Activated naive CD4-positive, alpha-beta T cell treated with Interleukin-2 at 50 U/mL for 16 hours (primary cell): Measurements from ENCODE around the gene HMX1.

Experiments used
- DNase-seq: peaks from one replicate; pipeline ENCODE4 v3.0.0-alpha.2; 2020

HMX1 gene

DNA sequence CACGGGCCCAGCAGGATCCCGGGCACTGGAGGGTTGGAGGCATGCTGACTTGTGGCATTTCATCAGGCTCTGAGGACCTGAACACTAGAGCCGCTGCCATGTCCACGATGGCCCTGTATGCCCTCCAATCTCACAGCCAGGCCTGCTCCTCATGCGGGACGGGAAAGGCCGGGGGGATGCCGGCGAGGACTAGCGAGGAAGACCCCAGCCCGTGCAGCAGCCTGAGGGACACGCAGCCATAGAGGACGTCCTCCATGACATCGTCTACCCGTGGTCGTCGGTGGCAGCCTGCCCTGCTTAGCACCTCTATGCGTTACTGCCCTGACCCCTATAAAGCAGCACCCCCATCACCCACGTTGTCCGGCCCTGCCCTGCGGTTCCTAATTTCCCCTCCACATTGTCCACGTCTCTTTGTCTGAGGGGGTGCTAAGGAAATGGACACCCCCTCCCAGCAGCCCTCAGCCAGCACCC lies 32.6 kb downstream of the HMX1 start:
- no peak for DNase-seq

GRCh38 chr4:8838296-8838960 lies 33.2 kb downstream of the HMX1 start:
- DNase-seq: no peak

- no peak for DNase-seq
Measured at GRCh38 chr4:8837181-8837841, 34.3 kb downstream of the HMX1 start.

DNA sequence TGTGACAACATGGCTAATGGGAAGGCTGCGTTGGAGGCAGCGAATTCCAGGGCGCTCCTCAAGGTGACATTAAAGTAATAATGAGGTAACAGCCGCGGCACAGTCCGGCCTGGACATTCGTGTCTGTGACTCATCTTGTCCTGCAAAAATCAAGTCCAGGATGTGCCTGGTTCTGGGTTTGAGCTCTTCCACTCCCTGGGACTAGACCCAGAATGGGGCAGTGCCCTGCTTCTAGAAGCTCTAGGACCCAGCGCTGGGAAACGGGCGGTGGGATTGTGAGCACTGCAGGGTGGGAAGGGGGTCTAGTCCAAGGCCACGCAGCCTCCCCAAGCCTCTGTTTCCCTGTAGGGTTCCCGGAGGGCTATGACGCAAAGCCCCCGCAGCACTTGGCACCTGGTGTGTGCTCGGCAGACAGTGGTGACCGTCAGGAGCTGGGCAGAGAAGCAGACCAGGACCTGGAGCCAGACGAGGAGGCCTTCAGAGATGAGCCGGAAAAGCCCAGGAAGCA lies 34.9 kb downstream of the HMX1 start:
- DNase-seq: no peak

DNA sequence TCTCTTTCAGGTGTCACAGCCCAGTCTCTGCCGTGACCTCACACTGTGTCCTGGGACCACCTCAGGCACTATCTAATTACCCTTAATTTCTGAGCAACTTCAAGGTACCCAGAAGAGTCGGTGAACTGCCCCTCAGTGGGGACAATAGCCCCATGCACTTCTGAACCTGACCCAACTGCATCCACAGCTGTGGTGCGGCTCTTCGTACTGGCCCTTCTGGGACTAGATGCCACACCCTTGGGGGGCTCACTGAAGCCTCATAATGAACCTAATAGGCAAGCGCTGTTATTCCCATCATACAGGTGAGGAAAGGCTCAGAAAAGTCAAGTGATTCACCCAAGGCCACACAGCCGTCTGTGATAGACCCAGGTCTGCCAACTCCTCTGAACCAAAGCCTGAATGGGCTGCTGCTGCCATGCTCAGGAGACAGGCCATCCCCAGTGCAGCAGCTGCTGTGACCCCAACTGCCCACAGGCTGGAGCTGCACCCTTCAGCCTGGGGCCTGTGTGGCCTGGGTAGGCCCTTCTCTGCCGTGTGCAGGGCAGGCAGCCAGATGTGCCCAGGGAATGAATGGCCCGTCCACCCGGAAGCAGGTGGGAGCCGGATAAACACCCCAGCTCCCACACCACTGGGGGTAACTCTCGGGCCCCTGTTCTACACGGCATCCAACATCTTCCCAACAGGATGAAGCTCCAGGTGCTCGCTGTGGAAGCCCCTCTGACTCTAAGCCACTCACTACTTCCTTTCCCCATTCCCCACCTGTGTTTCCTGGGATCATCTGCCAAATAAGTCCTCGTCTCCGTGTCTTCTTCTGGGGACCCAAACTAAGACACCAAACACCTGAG lies 35.9 kb downstream of the HMX1 start:
- no peak for DNase-seq

- no peak for DNase-seq
Measured at GRCh38 chr4:8834681-8835220, 36.9 kb downstream of the HMX1 start.

DNA sequence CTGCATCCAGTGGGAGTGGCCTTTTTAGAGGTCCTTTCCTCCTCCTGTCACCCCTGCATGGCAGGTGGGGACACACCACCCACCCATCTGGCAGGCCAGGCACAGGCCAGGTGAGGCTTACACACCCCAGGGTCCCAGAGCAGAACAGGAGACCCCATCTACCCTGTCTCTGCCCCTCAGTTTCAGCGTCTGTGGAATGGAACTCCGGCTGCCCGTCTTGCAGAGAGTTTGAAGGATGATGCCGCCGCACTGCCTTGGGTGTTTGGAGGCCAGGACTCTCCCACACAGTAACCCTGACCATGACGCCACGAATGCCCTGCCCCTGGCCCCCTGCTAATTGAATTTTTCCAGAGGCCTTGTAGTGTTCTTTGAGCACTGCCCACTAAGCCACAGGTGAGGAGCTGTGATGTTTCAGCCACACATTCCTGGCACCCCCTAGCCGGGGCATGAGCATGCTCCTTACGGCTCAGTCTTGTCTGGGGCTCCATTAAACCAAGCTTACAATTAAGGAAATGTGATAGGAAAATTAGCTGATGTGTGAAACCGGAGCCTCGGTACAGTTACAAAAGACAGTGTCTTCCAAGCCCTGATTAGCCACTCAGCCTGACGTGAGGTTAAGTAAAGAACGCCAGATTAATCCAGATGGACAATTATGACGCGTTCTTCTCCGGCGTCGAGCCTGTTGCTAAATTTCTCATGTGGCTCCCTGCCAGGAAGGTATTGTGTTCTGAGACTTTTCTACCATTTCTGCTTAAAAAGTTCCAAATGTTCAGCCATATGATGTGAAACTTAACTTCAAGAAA lies 39.3 kb downstream of the HMX1 start:
- DNase-seq: no peak

DNA sequence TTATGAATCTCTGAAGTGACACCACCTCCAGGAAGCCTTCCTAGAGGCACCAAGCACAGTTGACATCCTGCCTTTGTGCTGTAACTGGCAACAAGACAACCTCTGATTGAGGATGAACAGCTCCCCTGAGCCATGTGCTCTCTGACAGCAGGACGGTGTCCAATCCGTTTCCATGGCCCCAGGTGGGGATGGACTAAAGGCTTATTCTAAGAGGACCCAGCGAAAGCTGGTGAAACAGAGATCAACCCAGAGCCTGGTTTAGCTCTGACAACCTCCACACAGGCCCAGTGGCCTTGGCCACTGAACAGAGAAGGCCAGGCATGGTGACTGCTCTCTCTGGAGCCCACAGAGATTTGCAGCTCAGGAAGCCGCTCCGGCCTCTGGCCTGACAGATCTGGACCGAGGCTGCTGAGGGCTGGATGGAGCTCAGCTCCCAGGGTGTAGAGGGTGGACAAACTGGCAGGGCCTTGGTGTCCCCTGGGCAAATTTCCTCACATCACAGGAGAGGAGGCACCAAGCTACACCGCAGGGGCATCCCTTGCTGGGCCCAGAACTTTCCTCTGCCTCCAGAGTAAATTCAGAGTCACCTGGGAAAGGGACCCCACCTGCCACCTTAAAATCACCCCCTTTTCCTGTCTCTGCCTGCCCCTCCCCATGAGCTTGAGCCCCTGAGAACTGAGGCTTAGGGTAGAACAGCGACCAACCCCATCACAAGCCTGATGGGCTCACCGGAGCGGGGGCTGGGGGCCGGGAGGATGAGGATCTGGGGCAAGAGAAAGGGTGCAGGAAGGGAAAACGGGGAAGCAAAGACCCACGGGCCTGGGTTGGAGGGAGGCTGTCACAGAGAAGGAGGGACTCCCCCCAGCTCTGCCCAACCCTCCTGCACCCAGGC lies 40.2 kb downstream of the HMX1 start:
- no peak for DNase-seq

GRCh38 chr4:8830611-8831200 lies 40.9 kb downstream of the HMX1 start:
- DNase-seq: no peak

DNA sequence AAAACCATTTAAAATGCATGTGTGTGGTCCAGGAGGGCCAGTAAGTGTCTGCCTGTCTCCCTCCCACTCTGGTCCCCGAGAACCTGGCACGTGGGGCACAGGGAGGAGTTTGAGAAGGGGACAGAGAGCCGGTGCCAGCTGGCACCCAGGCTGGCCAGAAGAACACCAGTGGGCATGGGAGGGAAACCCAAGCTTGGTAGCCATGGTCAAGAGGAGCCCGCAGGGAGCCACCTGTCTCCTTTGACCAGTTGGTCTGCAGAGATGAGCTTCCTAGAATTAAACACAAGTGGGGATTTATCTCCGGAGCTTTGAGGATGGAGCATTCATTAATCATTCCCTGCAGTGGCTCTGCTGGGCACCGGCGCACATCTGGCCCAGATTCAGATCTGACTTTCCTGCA lies 41.6 kb downstream of the HMX1 start:
- DNase-seq: no peak

DNA sequence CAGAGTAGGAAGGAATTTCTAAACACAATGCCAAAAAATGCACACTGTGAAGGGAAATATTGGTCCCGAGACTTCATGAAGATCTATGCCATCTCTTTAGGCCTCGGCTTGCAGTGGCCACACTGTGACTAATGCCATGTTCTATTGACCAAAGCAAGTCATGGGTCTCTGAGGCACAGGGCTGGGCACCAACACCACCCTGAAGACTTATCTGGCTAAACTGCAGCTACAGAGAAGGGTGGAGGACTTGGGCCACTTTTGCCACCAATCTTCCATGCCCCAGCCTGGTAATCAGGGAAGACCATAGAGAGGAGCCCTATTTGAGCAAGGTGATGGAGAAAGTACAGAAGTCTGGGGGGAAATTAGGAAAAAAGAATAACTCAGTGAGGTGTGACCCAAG lies 42.1 kb downstream of the HMX1 start:
- DNase-seq: no peak

DNA sequence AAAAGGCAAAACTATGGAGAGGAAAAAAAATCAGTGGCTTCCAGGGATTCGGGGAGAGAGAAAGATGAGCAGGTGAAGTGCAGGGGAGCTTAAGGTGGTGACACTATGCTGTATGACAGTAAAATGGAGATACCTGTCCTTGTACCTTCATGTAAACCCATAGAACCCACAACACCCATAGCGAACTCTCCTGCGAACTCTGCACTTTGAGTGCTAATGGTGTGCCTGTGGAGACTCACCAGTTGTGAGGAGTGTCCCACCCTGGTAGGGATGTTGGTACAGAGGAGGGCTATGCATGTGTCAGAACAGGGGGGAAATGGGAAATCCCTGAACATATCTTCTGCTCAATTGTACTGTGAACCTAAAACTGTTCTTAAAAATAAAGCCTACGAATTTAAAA lies 42.8 kb downstream of the HMX1 start:
- no peak for DNase-seq

DNA sequence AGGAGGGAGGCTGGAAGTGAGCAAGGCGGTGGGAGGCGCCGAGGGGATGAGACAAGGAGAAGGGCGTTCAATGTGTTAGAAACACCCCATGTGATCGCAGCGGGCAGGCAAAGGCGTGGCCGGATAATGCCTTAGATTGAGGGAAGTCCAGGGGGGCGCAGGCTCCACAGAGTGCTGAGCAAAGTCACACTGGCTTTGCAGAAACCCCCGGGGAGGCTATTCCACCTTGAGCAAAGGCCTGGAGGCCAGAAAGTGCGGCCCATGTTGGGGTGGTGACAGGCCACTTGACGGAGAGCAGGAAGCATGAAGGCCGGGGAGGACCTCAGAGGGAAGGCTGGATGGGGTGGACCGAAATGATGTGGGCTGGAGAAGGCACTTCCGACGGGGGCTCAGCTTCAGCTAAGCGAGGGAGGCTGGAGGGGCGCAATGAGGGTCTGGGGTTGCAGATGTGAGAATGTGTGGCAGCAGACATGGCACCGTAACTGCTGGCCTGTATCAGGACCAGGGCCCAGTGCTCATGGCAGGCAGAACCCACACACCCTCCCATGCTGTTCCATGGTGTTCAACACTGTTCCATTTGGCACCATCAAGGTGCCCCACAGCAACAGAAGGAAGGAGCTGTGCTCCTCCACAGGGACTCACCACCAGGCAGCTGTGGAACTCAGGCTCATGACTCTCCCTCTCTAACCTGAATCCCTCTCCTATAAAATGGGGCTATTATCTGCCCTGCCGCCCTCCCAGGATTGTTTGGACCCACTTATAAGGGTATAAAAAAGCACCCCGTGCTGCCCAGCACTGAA lies 50.3 kb downstream of the HMX1 start:
- DNase-seq: no peak

- no peak for DNase-seq
Measured at GRCh38 chr4:8820178-8821102, 51.2 kb downstream of the HMX1 start.

GRCh38 chr4:8819473-8820177 lies 52.0 kb downstream of the HMX1 start:
- no peak for DNase-seq

- no peak for DNase-seq
Measured at GRCh38 chr4:8819019-8819418, 52.6 kb downstream of the HMX1 start.

- DNase-seq: no peak
Measured at GRCh38 chr4:8818063-8818881, 53.4 kb downstream of the HMX1 start.

GRCh38 chr4:8817813-8818062 lies 53.9 kb downstream of the HMX1 start:
- DNase-seq: no peak
